ENCODE data around the gene CSNK1D. TPM values are rescaled to one million over a fixed set of nuclear protein-coding genes. Genes with fewer than 3 reads are reported as not detected.

CSNK1D gene
- total and polyA plus RNA-seq, 2 donors (not counting 1 experiment from before 2014, with no cell fraction given), result 196 to 241 TPM

- Histone ChIP-seq H2AFZ (ENCODE audit: insufficient read depth, low read depth, low read length, poor library complexity, severe bottlenecking) (no peak overlapping the region), H3K27ac (ENCODE audit: low read length in 2 of 2) (no peak overlapping the region), H3K4me3 (ENCODE audit: control extremely low read depth in 1 of 5, extremely low read depth in 1 of 5, insufficient read depth in 1 of 5, low read depth in 2 of 5, low read length in 4 of 5) (no peak overlapping the region), H3K4me1 (ENCODE audit: control insufficient read depth in 2 of 2, insufficient read depth in 2 of 2, low read length in 2 of 2) (peaks cover 8 to 9% of the 10 kb centered on the region in 2 donors), H4K20me1 (ENCODE audit: control insufficient read depth, insufficient read depth, low read length, poor library complexity, severe bottlenecking) (no peaks in the 10 kb centered on the region), H3K36me3 (replicated peaks in 1 of 2; ENCODE audit: control extremely low read depth in 1 of 2, control insufficient read depth in 1 of 2, extremely low read depth in 1 of 2, insufficient read depth in 2 of 2, low read length in 1 of 2) (no peaks in the 10 kb centered on the region), H3K4me2 (replicated peaks; ENCODE audit: low read depth, low read length, poor library complexity, severe bottlenecking) (no peak overlapping the region), H3K9me3 (ENCODE audit: control extremely low read depth in 1 of 3, control insufficient read depth in 2 of 3, insufficient read depth in 1 of 3, low read length in 2 of 3) (peaks cover 0 to 18% (median 0%) of the 10 kb centered on the region in 3 donors), H3K27me3 (replicated peaks in 1 of 4; ENCODE audit: control extremely low read depth in 1 of 4, control insufficient read depth in 3 of 4, insufficient read depth in 4 of 4, low read length in 3 of 4) (peaks cover 0 to 23% (median 5%) of the 10 kb centered on the region in 4 experiments), H3K9ac (ENCODE audit: low read length) (no peak overlapping the region), H3K79me2 (ENCODE audit: control insufficient read depth, insufficient read depth, low read length) (no peaks in the 10 kb centered on the region)
- Mint-ChIP-seq H3K9me3 (ENCODE audit: insufficient read depth) (no peaks in the 10 kb centered on the region), H3K27ac (no peak overlapping the region), H3K4me1 (peaks cover 3% of the 10 kb centered on the region), H3K4me3 (no peak overlapping the region), H3K27me3 (peaks cover 4% of the 10 kb centered on the region)
- ChIA-PET POLR2A (no interaction called here), CTCF (interaction anchor here (1.2 to 6.7 kb wide), 5 partner anchors 9 to 118 kb away, joined by 3 to 68 read pairs (median 25); no protein-coding TSS in a partner anchor)
- 87% methylated on average over 23 of the region's 28 CpGs for WGBS (ENCODE audit: insufficient coverage)
- DNase-seq, result no peak
- ATAC-seq (ENCODE audit: low read depth), result no peak
- TF ChIP-seq EZH2 (IDR thresholded peaks at IDR 0.05; ENCODE audit: borderline replicate concordance, insufficient read depth, low read depth, low read length, poor library complexity, severe bottlenecking), result no peak
- TF ChIP-seq CTCF (IDR thresholded peaks at IDR 0.05), result no peak
- intact Hi-C loops (cut with micrococcal nuclease), result no loop called here
Measured at GRCh38 chr17:82322526-82323453, 49.3 kb upstream of the CSNK1D start.

All from B cell (primary cell).